GM19035 (cell line): ENCODE results near the gene GAS2L2.

Experiments
- ATAC-seq: cut with Tn5 transposase; IDR thresholded peaks from one replicate; pipeline ENCODE4 v1.9.1; 2021; ENCODE audit not compliant: unreplicated experiment

The GAS2L2 gene

DNA sequence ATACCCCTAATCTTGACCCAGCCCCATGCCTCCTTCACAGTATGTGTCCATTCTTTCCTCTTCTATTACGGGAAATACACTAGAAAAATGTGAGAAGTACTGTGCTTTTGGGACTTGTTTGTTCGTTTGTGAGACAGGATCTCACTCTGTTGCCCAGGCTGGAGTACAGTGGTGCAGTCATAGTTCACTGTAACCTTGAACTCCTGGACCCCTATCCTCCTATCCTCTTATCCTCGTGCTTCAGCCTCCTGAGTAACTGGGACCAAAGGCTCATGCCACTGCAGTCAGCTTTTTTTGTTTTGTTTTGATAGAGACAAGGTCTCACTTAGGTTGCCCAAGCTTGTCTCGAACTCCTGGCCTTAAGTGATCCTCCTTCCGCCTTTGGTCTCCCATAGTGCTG, 51.5 kb downstream of the GAS2L2 start:
- no peak for ATAC-seq

- ATAC-seq, result no peak
Observed at GRCh38 chr17:35700150-35700549, 52.9 kb downstream of the GAS2L2 start.

- ATAC-seq, result no peak
Observed at GRCh38 chr17:35698800-35699199, 54.2 kb downstream of the GAS2L2 start.

DNA sequence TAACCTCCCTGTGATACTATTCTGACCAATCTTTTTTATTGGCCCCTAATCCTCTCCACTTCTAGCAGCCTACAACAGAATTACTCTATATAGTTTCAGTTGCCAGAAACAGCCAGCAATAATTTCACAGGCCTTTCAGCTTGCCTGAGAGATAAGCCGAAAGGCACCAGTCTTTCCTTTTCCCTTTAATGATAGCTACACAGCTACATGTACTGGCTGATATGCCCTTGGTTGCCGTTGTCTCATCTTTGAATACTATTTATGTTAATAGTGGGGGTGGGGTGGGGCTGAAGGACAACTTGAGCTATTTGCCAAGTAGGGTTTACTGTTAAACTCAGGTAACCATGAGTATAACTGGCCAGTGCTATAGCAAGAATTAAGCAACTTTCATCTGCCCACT, 57.4 kb downstream of the GAS2L2 start:
- ATAC-seq, result no peak

DNA sequence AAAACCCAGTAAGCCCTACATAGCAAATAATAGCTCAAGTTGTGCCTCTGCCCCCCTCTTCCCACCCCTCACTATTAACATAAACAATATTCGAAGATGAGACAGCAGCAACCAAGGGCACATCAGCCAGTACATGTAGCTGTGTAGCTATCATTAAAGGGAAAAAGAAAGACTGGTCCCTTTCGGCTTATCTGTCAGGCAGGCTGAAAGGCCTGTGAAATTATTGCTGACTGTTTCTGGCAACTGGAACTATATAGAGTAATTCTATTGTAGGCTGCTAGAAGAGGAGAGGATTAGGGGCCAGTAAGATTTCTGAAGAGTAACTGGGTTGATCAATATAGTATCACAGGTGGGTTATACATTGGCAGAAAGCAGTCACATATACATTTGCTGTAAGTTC, 58.1 kb downstream of the GAS2L2 start:
- no peak for ATAC-seq
